ENCODE measurements around the gene GANAB. TPM values are rescaled to one million over a fixed set of nuclear protein-coding genes. Genes with fewer than 3 reads are reported as not detected.

GANAB gene
- total RNA-seq, 2 donors from 2014 or later, result 252 to 303 TPM

DNA sequence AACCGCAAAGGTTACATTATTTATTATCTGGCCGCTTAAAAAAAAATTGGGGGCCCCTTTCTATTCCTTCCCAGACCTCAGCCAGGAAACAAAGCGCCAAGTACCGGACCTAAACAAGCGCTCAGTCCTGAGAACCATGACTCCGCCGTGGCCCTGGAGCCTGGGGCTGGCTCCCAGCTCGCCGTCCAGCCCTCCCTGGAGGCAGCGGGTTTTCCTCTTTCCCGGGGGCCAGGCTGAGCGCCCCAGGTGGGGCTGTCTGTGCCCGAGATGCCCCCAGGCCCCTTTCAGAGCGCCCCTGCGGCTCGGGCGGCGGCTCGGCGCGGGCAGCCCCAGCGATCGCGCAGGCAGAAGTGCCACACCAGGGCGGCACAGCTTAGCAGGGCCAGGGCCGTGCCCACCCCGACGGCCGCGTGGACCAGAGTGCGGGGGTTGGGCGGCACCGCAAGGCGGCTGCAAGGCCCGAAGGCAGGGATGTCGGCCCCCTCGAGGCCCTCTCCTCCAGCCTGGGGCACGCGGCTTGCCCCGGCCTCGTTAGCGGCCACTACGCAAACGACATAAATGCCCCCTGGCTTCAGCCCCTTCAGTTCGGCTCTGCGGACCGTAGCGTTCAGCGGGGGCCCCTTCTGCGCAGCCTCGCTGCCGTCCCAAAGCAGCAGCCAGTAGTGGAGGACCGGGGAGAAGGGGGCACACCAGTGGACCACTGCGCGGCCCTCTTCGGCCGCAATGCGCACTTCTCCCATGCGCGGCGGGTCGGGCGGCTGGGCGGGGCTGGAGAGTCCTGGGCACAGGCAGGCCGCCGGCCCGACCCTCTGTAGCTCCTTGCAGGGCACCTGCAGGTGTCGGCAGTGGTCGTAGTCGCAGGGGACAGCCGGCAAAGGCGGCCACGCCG lies 41.3 kb upstream of the GANAB start:
- Histone ChIP-seq H3K9ac (ENCODE audit: low read depth in 2 of 2, low read length in 2 of 2) (peak overlapping the region; percentile 12 to 32), H3K4me3 (peak overlapping the region; percentile 10)

DNA sequence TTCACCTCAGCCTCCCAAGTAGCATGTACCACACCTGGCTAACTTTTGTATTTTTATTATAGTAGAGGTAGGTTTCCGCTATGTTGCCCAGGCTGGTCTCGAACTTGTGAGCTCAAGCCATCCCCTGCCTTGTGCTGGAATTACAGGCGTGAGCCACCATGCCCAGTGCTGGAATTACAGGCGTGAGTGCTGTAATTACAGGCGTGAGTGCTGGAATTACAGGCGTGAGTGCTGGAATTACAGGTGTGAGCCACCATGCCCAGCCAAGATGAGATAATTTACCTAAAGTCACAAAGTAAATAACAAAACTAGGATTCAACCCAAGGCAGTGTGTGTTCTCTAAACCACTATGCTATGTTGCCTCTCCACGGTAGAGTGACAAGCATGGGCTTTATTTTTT lies 36.1 kb upstream of the GANAB start:
- TF ChIP-seq, protein P1, sequence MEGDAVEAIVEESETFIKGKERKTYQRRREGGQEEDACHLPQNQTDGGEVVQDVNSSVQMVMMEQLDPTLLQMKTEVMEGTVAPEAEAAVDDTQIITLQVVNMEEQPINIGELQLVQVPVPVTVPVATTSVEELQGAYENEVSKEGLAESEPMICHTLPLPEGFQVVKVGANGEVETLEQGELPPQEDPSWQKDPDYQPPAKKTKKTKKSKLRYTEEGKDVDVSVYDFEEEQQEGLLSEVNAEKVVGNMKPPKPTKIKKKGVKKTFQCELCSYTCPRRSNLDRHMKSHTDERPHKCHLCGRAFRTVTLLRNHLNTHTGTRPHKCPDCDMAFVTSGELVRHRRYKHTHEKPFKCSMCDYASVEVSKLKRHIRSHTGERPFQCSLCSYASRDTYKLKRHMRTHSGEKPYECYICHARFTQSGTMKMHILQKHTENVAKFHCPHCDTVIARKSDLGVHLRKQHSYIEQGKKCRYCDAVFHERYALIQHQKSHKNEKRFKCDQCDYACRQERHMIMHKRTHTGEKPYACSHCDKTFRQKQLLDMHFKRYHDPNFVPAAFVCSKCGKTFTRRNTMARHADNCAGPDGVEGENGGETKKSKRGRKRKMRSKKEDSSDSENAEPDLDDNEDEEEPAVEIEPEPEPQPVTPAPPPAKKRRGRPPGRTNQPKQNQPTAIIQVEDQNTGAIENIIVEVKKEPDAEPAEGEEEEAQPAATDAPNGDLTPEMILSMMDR (IDR thresholded peaks at IDR 0.05), result no peak
- H3K27ac ChIP-seq, result no peak overlapping the region
- H3K27me3 ChIP-seq, result no peaks in the 10 kb centered on the region
- H3K9ac ChIP-seq (ENCODE audit: low read depth in 2 of 2, low read length in 2 of 2), result no peak overlapping the region
- H3K9me3 ChIP-seq, result no peaks in the 10 kb centered on the region
- intact Hi-C loops (cut with DNase I), result no loop called here
- peaks cover 8% of the 10 kb centered on the region for H3K4me1 ChIP-seq
- H3K4me3 ChIP-seq, result no peak overlapping the region
- H3K36me3 ChIP-seq, result no peaks in the 10 kb centered on the region
- DNase-seq, result no peak

More for the DNA sequence above, 41.3 kb upstream of the GANAB start:
- no peaks in the 10 kb centered on the region for H3K4me1 ChIP-seq
- H3K9me3 ChIP-seq, result no peaks in the 10 kb centered on the region
- no peak for DNase-seq
- peak overlapping the region; percentile 32 for H3K27ac ChIP-seq
- peaks cover 8% of the 10 kb centered on the region for H3K27me3 ChIP-seq
- intact Hi-C loops (cut with DNase I), result no loop called here
- TF ChIP-seq, protein P1 (IDR thresholded peaks at IDR 0.05), result no peak
- H3K36me3 ChIP-seq, result no peaks in the 10 kb centered on the region

DNA sequence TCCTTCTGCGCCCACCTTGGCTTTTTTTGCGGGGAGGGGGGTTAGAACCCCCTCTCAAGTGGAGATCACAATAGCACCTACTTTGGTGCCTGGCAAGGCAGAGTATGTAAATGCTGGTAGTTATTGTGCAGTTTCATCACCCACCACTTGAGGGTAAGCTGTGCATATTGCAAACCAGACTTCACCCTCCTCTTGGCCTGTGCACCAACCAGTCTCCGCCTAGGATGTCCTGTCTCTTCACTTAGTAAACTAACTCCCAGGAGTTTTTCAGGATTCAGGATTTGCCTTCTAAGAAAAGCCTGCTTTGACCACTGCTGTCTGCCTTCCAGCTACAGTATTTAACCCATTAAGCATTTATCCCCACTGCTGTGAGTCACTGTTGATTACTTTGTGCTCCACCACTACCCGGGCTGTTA lies 34.4 kb upstream of the GANAB start:
- no peak overlapping the region for H3K27ac ChIP-seq
- no peaks in the 10 kb centered on the region for H3K27me3 ChIP-seq
- H3K4me1 ChIP-seq, result peaks cover 11% of the 10 kb centered on the region
- TF ChIP-seq, protein P1 (IDR thresholded peaks at IDR 0.05), result peak; percentile 27
- peak overlapping the region in 1 of 2 donors; percentile 56 for H3K9ac ChIP-seq (ENCODE audit: low read depth in 2 of 2, low read length in 2 of 2)
- no peaks in the 10 kb centered on the region for H3K9me3 ChIP-seq
- H3K4me3 ChIP-seq, result no peak overlapping the region
- intact Hi-C loops (cut with DNase I), result no loop called here
- no peaks in the 10 kb centered on the region for H3K36me3 ChIP-seq
- DNase-seq, result peak; percentile 59

DNA sequence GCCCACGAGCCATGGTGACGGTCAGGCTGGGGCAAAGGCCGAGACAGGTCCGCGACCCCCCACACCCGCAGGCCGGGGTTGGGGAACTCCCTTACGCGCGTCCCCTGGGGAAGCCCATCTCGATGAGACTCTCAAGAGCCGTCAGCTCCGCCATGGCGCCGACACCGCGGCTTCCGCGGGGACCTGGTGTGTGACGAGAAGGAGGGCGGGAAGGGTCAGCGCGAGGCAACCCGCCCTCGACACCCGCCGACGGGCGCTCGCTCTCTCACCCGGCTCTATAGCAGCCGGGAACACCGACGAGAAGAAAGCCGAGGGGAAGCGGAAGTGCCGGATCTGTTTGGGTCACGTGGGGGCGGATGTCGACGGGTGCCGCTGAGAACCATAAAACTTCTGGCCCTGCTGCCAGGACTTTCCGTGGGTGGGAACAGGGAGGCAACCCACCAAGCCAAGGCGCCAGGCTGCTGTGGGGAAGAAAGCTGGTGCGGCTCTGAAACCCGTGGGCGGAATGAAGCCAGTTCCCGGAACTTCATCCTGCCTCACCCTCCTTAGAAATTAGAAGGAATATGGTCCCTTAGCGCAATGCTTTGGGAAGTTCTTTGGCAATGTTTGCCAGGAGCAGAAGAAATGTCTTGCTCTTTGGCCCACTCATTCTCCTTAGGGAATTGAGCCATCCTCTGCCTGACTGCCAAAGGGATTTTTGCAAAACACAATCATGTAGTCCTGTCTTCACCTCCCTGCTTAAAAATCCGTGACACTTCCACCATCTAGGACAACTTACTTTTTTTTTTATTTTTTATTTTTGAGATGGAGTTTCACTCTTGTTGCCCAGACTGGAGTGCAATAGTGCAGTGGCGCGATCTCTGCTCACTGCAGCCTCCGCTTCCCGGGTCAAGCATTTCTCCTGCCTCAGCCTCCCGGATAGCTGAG lies 32.6 kb upstream of the GANAB start, which contains the start of gene UBXN1:
UBXN1 (minus strand) TSS at position 304 of the 927 bp plus-strand sequence; CDS start at position 154, 150 bp downstream.
- H3K4me3 ChIP-seq, result peak within 1 kb of the TSS; percentile 100
- H3K27ac ChIP-seq, result peak within 1 kb of the TSS; percentile 87
- H3K9ac ChIP-seq (ENCODE audit: low read depth in 2 of 2, low read length in 2 of 2), result peak within 1 kb of the TSS; percentile 95 to 97
- H3K4me1 ChIP-seq, result peaks cover 11% of the 10 kb centered on the region
- TF ChIP-seq, protein P1 (IDR thresholded peaks at IDR 0.05), result no peak
- H3K9me3 ChIP-seq, result no peaks in the 10 kb centered on the region
- intact Hi-C loops (cut with DNase I), result no loop called here
- H3K36me3 ChIP-seq, result no peaks in the 10 kb centered on the region
- H3K27me3 ChIP-seq, result no peaks in the 10 kb centered on the region
- DNase-seq, result peak; percentile 95

DNA sequence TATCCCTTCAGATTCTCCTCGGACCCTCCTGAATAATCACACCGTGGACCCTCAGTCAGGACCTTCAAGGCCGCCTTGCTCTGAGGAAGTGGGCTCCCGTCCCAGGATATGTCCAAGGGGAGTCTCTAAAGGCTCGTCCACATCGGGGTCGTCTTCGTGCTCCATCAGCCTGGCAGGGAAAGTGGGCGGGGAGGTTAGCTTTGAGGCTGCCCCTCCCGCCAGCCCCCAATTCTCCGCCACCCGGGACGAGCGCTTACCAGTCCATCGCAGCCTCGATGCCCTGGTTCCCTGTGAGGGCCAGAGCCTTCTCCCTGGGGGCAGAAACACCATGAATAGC lies 32.0 kb upstream of the GANAB start:
- Histone ChIP-seq H3K36me3 (no peaks in the 10 kb centered on the region), H3K27ac (peak overlapping the region; percentile 87), H3K27me3 (no peaks in the 10 kb centered on the region), H3K9me3 (no peaks in the 10 kb centered on the region), H3K4me1 (peaks cover 11% of the 10 kb centered on the region), H3K9ac (ENCODE audit: low read depth in 2 of 2, low read length in 2 of 2) (peak overlapping the region; percentile 95 to 97), H3K4me3 (peak overlapping the region; percentile 100)
- TF ChIP-seq, protein P1 (IDR thresholded peaks at IDR 0.05), result no peak
- intact Hi-C loops (cut with DNase I), result no loop called here
- DNase-seq, result no peak

Data from colonic mucosa (tissue), 4 donors.